ENCODE results near the gene ZNF747.
"Not testable (repeated sequence)": the region's sequence is repeated elsewhere in the genome, so short reads cannot be mapped to it uniquely, and the experiment has no call there.

The ZNF747 gene

GRCh38 chr16:30533748-30534367, 800 bp downstream of the ZNF747 start:
- no peak for DNase-seq (ENCODE audit: low read depth, low spot score)

GRCh38 chr16:30533146-30533522, 1.5 kb downstream of the ZNF747 start:
- DNase-seq (ENCODE audit: low read depth, low spot score), result no peak

- DNase-seq (ENCODE audit: low read depth, low spot score), result no peak
Measured at GRCh38 chr16:30532285-30533145, 2.1 kb downstream of the ZNF747 start.

- no peak for DNase-seq (ENCODE audit: low read depth, low spot score)
Measured at GRCh38 chr16:30530163-30531037, 4.3 kb downstream of the ZNF747 start.

- DNase-seq (ENCODE audit: low read depth, low spot score), result no peak
Measured at GRCh38 chr16:30528799-30529457, 5.7 kb downstream of the ZNF747 start.

GRCh38 chr16:30527635-30528178, 7.0 kb downstream of the ZNF747 start:
- no peak for DNase-seq (ENCODE audit: low read depth, low spot score)

GRCh38 chr16:30526823-30527634, 7.6 kb downstream of the ZNF747 start:
- DNase-seq (ENCODE audit: low read depth, low spot score), result peak; percentile 92

- no peak for DNase-seq (ENCODE audit: low read depth, low spot score)
Measured at GRCh38 chr16:30526137-30526822, 8.4 kb downstream of the ZNF747 start, which contains the start of gene ZNF768. Gene ZNF768 (minus strand): TSS chr16:30526566. CDS start chr16:30526413, 153 bp downstream.

GRCh38 chr16:30525844-30526136, 8.9 kb downstream of the ZNF747 start:
- DNase-seq (ENCODE audit: low read depth, low spot score), result no peak

GRCh38 chr16:30524575-30525568, 9.8 kb downstream of the ZNF747 start:
- DNase-seq (ENCODE audit: low read depth, low spot score), result no peak

GRCh38 chr16:30523768-30524574, 10.7 kb downstream of the ZNF747 start:
- no peak for DNase-seq (ENCODE audit: low read depth, low spot score)

GRCh38 chr16:30522702-30523463, 11.8 kb downstream of the ZNF747 start:
- DNase-seq (ENCODE audit: low read depth, low spot score), result not testable (repeated sequence)

GRCh38 chr16:30521873-30522641, 12.6 kb downstream of the ZNF747 start:
- no peak for DNase-seq (ENCODE audit: low read depth, low spot score)

- DNase-seq (ENCODE audit: low read depth, low spot score), result no peak
Measured at GRCh38 chr16:30521476-30521872, 13.2 kb downstream of the ZNF747 start.

GRCh38 chr16:30519120-30520049, 15.3 kb downstream of the ZNF747 start:
- no peak for DNase-seq (ENCODE audit: low read depth, low spot score)

Measured in iPS DF 19.7 (cell line).